Right lobe of liver (tissue), 6 donors: ENCODE measurements around the gene ERFL. TPM values are rescaled to one million over a fixed set of nuclear protein-coding genes. Genes with fewer than 3 reads are reported as not detected.

Experiments used
- ATAC-seq, 4 donors: fragments of 200-7000 bp; cut with Tn5 transposase; one replicate each; pipeline ENCODE4 v1.9.1; 2020; ENCODE audit warnings: mild to moderate bottlenecking in 4 of 4, moderate library complexity in 4 of 4
- DNase-seq, 3 donors: peaks; one replicate each; pipeline ENCODE4 v3.0.0-alpha.2; 2020
- H3K27ac ChIP-seq, 3 donors: fragments of 200-600 bp; one replicate each; pipeline ENCODE4 v1.8.0; 2022
- H3K27me3 ChIP-seq, 2 donors: fragments of 200-600 bp; one replicate each; pipeline ENCODE4 v1.8.0; 2022
- H3K36me3 ChIP-seq, 4 donors: fragments of 200-600 bp; sonication (generic) in 1 of 4; one replicate each; pipeline versions ENCODE4 v1.5.1 to v1.8.0; 2017 to 2022; ENCODE audit warnings: control low read depth in 1 of 4
- H3K4me1 ChIP-seq, 4 donors: fragments of 200-600 bp; sonication (generic) in 1 of 4; one replicate each; pipeline versions ENCODE4 v1.5.1 to v1.8.0; 2017 to 2022; ENCODE audit warnings: control low read depth in 1 of 4
- H3K4me3 ChIP-seq, 3 donors: fragments of 200-600 bp; one replicate each; pipeline ENCODE4 v1.8.0; 2022
- H3K9me3 ChIP-seq, 4 donors: fragments of 200-600 bp; sonication (generic) in 1 of 4; one replicate each; pipeline versions ENCODE4 v1.5.1 to v1.8.0; 2017 to 2022; ENCODE audit warnings: control low read depth in 1 of 4
- CTCF ChIP-seq, 4 donors: fragments of 200-600 bp in 3 of 4; fragments of 450-650 bp in 1 of 4; IDR thresholded peaks; one replicate each; pipeline versions ENCODE4 v1.5.1 to v1.8.0; 2016 to 2022; ENCODE audit warnings: antibody characterized with exemption in 4 of 4, mild to moderate bottlenecking in 2 of 4
- POLR2A ChIP-seq: fragments of 450-650 bp; IDR thresholded peaks from one replicate; pipeline ENCODE4 v1.6.1; 2017; ENCODE audit warnings: antibody characterized with exemption, mild to moderate bottlenecking
- WGBS: methylation state at CpG from one replicate; pipeline ENCODE4 v1.1.6; 2018; ENCODE audit warnings: low coverage, low lambda C conversion rate; ENCODE audit not compliant: insufficient coverage; ENCODE audit errors: missing lambda C conversion rate; 5-methylcytosine and 5-hydroxymethylcytosine counted together
- intact Hi-C, 2 donors: fragments of 100-400 bp; cut with DNase I; formaldehyde crosslinking; loops; one replicate each; pipeline versions ENCODE4 v1.11.2 to v1.14.1; 2022
- total RNA-seq, 6 experiments: library from RNA; depleted of rRNA in 2 of 6; stranded (reverse); fragments of >200 nt in 2 of 6; fragmentation: NEBNext Ultra II Directional in 3 of 6; extraction: Animal tissue kit (Norgen Biotek cat#: 25700) in 3 of 6; gene quantifications; one replicate each; pipeline versions ENCODE4 v1.1.0 to v1.2.4, GENCODE V29; 2016 to 2023
- donor health status: DM: no; HTN: yes; CAD: no.
- donor health status: DM: no; HTN: no; CAD: no.
- donor health status: DM: no; HTN: no; CAD: no.
- donor health status: DM: no; HTN: yes; CAD: no.
- donor health status: DM: no; HTN: yes; CAD: no.

Gene ERFL
- total RNA-seq, 6 experiments from 2014 or later: not detected

- no peak overlapping the region for H3K27ac ChIP-seq
- ATAC-seq (no peak), DNase-seq (no peak)
- peaks cover 3 to 55% (median 28%) of the 10 kb centered on the region in 4 donors for H3K36me3 ChIP-seq
- intact Hi-C loops: no loop called here
- no peaks in the 10 kb centered on the region for H3K9me3 ChIP-seq
- TF ChIP-seq POLR2A: no peak
- TF ChIP-seq CTCF (IDR thresholded peaks at IDR 0.05): no peak
- 92% methylated on average over 6 of the region's 13 CpGs for WGBS
- no peaks in the 10 kb centered on the region for H3K27me3 ChIP-seq
- H3K4me3 ChIP-seq: no peak overlapping the region
- peaks cover 0 to 12% (median 0%) of the 10 kb centered on the region in 4 donors for H3K4me1 ChIP-seq
Measured at GRCh38 chr19:41869374-41869955, 58.8 kb downstream of the ERFL start.

- no peak for ATAC-seq
- H3K27ac ChIP-seq: no peak overlapping the region
- H3K36me3 ChIP-seq: peaks cover 7 to 60% (median 30%) of the 10 kb centered on the region in 4 donors
- TF ChIP-seq POLR2A (no peak), CTCF (IDR thresholded peaks at IDR 0.05) (no peak)
- H3K9me3 ChIP-seq: no peaks in the 10 kb centered on the region
- intact Hi-C loops: no loop called here
- DNase-seq: no peak
- H3K4me1 ChIP-seq: peaks cover 0 to 12% (median 0%) of the 10 kb centered on the region in 4 donors
- H3K4me3 ChIP-seq: no peak overlapping the region
- no peaks in the 10 kb centered on the region for H3K27me3 ChIP-seq
- WGBS: no CpG with 5 or more reads among the region's 12 CpGs
Measured at GRCh38 chr19:41868989-41869300, 59.3 kb downstream of the ERFL start.

GRCh38 chr19:41868120-41868988, 59.9 kb downstream of the ERFL start:
- ATAC-seq (no peak), DNase-seq (no peak)
- no peaks in the 10 kb centered on the region for H3K27me3 ChIP-seq
- H3K4me3 ChIP-seq: no peak overlapping the region
- TF ChIP-seq CTCF (IDR thresholded peaks at IDR 0.05) (no peak), POLR2A (no peak)
- no peak overlapping the region for H3K27ac ChIP-seq
- H3K4me1 ChIP-seq: peaks cover 0 to 12% (median 0%) of the 10 kb centered on the region in 4 donors
- no peaks in the 10 kb centered on the region for H3K9me3 ChIP-seq
- intact Hi-C loops: no loop called here
- peaks cover 7 to 66% (median 31%) of the 10 kb centered on the region in 4 donors for H3K36me3 ChIP-seq
- WGBS: 63% methylated on average over 7 of the region's 10 CpGs

- Histone ChIP-seq H3K4me3 (no peak overlapping the region), H3K27ac (no peak overlapping the region), H3K27me3 (no peaks in the 10 kb centered on the region), H3K36me3 (peaks cover 19 to 79% (median 41%) of the 10 kb centered on the region in 4 donors), H3K9me3 (no peaks in the 10 kb centered on the region), H3K4me1 (peaks cover 0 to 5% (median 2%) of the 10 kb centered on the region in 4 donors)
- ATAC-seq (no peak), DNase-seq (no peak)
- intact Hi-C loops: no loop called here
- WGBS: 75% methylated on average over 1 of the region's 3 CpGs
- TF ChIP-seq CTCF (IDR thresholded peaks at IDR 0.05) (no peak), POLR2A (no peak)
Measured at GRCh38 chr19:41866284-41866683, 62.0 kb downstream of the ERFL start.
